22Rv1 (cell line): Measurements from ENCODE around the gene SCMH1.

ENCODE experiments used
- H3K27ac ChIP-seq: fragments of 450-650 bp; 2 replicates; pipeline ENCODE4 v1.5.1; 2017
- CTCF ChIP-seq: fragments of 450-650 bp; IDR thresholded peaks from 2 replicates; pipeline ENCODE4 v1.5.1; 2017; ENCODE audit warnings: mild to moderate bottlenecking
- ZFX ChIP-seq: fragments of 450-650 bp; IDR thresholded peaks from 2 replicates; pipeline ENCODE4 v1.6.1; 2017; ENCODE audit warnings: antibody characterized with exemption, borderline replicate concordance

Gene SCMH1

GRCh38 chr1:41282679-41283317, 40.7 kb upstream of the SCMH1 start:
- TF ChIP-seq ZFX (no peak), CTCF (peak; percentile 90)

GRCh38 chr1:41281334-41281733, 39.2 kb upstream of the SCMH1 start:
- no peak for TF ChIP-seq ZFX
- H3K27ac ChIP-seq = no peak overlapping the region

More at GRCh38 chr1:41282679-41283317, 40.7 kb upstream of the SCMH1 start:
- H3K27ac ChIP-seq = no peak overlapping the region

GRCh38 chr1:41280202-41281032, 38.3 kb upstream of the SCMH1 start:
- no peak for TF ChIP-seq CTCF
- TF ChIP-seq ZFX = no peak
- H3K27ac ChIP-seq = no peak overlapping the region

GRCh38 chr1:41278076-41278475, 36.0 kb upstream of the SCMH1 start:
- TF ChIP-seq ZFX (no peak), CTCF (no peak)
- H3K27ac ChIP-seq = no peak overlapping the region

- H3K27ac ChIP-seq = no peak overlapping the region
- no peak for TF ChIP-seq CTCF
- TF ChIP-seq ZFX = no peak
These were observed 35.4 kb upstream of the SCMH1 start for GRCh38 chr1:41277371-41277975.

- H3K27ac ChIP-seq = no peak overlapping the region
- no peak for TF ChIP-seq CTCF
- TF ChIP-seq ZFX = no peak
These were observed 33.7 kb upstream of the SCMH1 start for GRCh38 chr1:41275831-41276230.

GRCh38 chr1:41274752-41275545, 32.8 kb upstream of the SCMH1 start:
- H3K27ac ChIP-seq = no peak overlapping the region
- no peak for TF ChIP-seq CTCF
- no peak for TF ChIP-seq ZFX
